GM18867 (cell line): Measurements from ENCODE around the gene KIR2DL1.
"Not testable (repeated sequence)": the region's sequence is repeated elsewhere in the genome, so short reads cannot be mapped to it uniquely, and the experiment has no call there.

Experiments used
- ATAC-seq: cut with Tn5 transposase; IDR thresholded peaks from one replicate; pipeline ENCODE4 v1.9.1; 2021; ENCODE audit warnings: mild to moderate bottlenecking, moderate library complexity; ENCODE audit not compliant: unreplicated experiment

Gene KIR2DL1

GRCh38 chr19:54817670-54818536, 48.3 kb downstream of the KIR2DL1 start:
- no peak for ATAC-seq

- ATAC-seq: not testable (repeated sequence)
These were observed 54.8 kb downstream of the KIR2DL1 start for GRCh38 chr19:54824416-54824815.

GRCh38 chr19:54825326-54825725, 55.7 kb downstream of the KIR2DL1 start:
- not testable (repeated sequence) for ATAC-seq

GRCh38 chr19:54828064-54828463, 58.5 kb downstream of the KIR2DL1 start:
- not testable (repeated sequence) for ATAC-seq

GRCh38 chr19:54832496-54832895, 62.9 kb downstream of the KIR2DL1 start, which contains the start of gene KIR2DS4:
Gene KIR2DS4, plus strand, starts transcription at chr19:54832676.
- ATAC-seq: not testable (repeated sequence)
